ENCODE results near the gene BNC2.

- TF ChIP-seq CTCF (CRISPR knock-in tag; IDR thresholded peaks at IDR 0.05) (no peak), ZMYM2 (CRISPR knock-in tag; IDR thresholded peaks at IDR 0.05) (no peak), ELF4 (CRISPR knock-in tag; IDR thresholded peaks at IDR 0.05; ENCODE audit: borderline replicate concordance) (no peak), TCF7L2 (IDR thresholded peaks at IDR 0.05; ENCODE audit: low read depth, low read length) (no peak), SETDB1 (CRISPR knock-in tag; IDR thresholded peaks at IDR 0.05; ENCODE audit: borderline replicate concordance) (no peak), HDAC6 (IDR thresholded peaks at IDR 0.05; ENCODE audit: low read depth, low read length) (no peak), SP1 (IDR thresholded peaks at IDR 0.05) (no peak), SP1 (CRISPR knock-in tag; IDR thresholded peaks at IDR 0.05) (no peak)
- TF ChIP-seq, protein P1, sequence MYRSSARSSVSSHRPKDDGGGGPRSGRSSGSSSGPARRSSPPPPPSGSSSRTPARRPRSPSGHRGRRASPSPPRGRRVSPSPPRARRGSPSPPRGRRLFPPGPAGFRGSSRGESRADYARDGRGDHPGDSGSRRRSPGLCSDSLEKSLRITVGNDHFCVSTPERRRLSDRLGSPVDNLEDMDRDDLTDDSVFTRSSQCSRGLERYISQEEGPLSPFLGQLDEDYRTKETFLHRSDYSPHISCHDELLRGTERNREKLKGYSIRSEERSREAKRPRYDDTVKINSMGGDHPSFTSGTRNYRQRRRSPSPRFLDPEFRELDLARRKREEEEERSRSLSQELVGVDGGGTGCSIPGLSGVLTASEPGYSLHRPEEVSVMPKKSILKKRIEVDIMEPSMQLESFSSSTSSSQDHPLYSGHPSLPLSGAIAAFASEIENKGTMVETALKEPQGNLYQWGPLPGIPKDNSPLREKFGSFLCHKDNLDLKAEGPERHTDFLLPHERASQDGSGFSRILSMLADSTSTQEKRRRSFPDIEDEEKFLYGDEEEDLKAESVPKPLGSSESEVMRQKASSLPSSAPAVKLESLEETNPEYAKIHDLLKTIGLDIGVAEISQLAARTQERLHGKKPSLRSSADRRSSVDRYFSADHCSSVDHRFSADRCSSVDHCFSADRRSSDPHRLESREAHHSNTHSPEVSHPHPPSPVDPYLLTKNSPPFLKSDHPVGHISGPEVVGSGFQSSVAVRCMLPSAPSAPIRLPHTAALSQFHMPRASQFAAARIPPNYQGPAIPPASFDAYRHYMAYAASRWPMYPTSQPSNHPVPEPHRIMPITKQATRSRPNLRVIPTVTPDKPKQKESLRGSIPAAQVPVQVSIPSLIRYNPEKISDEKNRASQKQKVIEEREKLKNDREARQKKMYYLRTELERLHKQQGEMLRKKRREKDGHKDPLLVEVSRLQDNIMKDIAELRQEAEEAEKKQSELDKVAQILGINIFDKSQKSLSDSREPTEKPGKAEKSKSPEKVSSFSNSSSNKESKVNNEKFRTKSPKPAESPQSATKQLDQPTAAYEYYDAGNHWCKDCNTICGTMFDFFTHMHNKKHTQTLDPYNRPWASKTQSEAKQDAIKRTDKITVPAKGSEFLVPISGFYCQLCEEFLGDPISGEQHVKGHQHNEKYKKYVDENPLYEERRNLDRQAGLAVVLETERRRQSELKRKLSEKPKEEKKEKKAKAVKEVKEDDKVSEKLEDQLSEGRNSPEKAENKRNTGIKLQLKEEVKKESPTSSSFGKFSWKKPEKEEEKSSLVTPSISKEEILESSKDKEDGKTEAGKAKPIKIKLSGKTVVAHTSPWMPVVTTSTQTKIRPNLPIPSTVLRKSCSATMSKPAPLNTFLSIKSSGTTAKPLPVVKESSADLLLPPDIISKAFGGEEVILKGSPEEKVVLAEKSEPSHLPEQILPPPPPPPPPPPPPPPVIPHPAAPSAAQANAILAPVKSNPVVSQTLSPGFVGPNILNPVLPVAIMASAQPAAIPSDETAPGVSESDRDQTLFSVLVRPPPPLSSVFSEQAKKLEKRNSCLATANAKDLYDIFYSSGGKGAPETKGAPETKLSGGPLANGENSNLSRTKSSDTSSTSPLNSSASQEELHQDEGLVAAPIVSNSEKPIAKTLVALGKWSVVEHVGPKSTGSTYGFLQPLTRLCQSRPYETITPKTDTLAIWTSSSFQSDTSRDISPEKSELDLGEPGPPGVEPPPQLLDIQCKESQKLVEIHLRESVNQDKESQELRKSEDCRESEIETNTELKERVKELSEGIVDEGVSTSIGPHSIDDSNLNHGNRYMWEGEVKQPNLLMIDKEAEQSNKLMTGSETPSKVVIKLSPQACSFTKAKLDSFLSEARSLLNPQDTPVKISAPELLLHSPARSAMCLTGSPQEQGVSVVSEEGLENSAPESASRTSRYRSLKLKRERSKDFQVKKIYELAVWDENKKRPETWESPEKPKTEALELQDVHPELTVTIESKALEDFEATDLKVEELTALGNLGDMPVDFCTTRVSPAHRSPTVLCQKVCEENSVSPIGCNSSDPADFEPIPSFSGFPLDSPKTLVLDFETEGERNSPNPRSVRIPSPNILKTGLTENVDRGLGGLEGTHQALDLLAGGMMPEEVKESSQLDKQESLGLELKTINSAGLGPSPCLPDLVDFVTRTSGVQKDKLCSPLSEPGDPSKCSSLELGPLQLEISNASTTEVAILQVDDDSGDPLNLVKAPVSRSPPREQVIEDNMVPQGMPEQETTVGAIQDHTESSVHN (CRISPR knock-in tag; IDR thresholded peaks at IDR 0.05), result no peak
- TF ChIP-seq, protein P2, sequence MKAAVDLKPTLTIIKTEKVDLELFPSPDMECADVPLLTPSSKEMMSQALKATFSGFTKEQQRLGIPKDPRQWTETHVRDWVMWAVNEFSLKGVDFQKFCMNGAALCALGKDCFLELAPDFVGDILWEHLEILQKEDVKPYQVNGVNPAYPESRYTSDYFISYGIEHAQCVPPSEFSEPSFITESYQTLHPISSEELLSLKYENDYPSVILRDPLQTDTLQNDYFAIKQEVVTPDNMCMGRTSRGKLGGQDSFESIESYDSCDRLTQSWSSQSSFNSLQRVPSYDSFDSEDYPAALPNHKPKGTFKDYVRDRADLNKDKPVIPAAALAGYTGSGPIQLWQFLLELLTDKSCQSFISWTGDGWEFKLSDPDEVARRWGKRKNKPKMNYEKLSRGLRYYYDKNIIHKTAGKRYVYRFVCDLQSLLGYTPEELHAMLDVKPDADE (CRISPR knock-in tag; IDR thresholded peaks at IDR 0.05), result no peak
Measured at GRCh38 chr9:16651446-16651964, 219.0 kb downstream of the BNC2 start.
